Adrenal gland (tissue), 5 donors: ENCODE measurements around the gene CNTN4.

ENCODE experiments used
- POLR2A ChIP-seq, 2 donors: fragments of 450-650 bp; IDR thresholded peaks; one replicate each; pipeline ENCODE4 v1.6.1; 2017; ENCODE audit warnings: antibody characterized with exemption in 2 of 2, mild to moderate bottlenecking in 2 of 2, moderate library complexity in 1 of 2
- TF ChIP-seq, protein P1 (sequence below), 6 experiments: fragments of 450-650 bp in 4 of 6; fragments of 200-600 bp in 2 of 6; sonication (generic) in 1 of 6; IDR thresholded peaks; 1 replicate in 5 of 6; 2 replicates in 1 of 6; pipeline versions ENCODE4 v1.5.1 to v1.8.0; 2016 to 2021; ENCODE audit warnings: antibody characterized with exemption in 6 of 6, mild to moderate bottlenecking in 2 of 6, moderate library complexity in 1 of 6
- donor health status: DM: no; HTN: no; CAD: no.

DNA sequence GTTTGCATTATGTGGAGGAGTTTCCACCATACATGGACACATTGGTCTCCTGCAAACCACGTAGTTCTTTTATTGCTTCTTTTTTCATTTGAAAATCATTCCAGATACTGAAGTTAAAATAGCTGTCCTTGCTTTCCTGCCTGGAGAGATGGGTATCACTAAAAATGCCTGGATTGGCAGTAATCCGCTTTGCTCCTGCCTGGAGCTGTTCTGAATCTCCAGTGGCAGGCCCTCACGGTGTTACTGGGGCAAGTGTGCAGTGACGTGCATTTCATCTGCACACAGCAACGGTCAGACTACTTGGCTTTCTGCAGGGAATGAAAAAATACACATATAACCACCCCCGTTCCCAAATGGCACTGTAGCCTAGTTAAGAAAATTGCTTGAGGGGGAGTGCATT, 738.6 kb downstream of the CNTN4 start:
- TF ChIP-seq, protein P1, sequence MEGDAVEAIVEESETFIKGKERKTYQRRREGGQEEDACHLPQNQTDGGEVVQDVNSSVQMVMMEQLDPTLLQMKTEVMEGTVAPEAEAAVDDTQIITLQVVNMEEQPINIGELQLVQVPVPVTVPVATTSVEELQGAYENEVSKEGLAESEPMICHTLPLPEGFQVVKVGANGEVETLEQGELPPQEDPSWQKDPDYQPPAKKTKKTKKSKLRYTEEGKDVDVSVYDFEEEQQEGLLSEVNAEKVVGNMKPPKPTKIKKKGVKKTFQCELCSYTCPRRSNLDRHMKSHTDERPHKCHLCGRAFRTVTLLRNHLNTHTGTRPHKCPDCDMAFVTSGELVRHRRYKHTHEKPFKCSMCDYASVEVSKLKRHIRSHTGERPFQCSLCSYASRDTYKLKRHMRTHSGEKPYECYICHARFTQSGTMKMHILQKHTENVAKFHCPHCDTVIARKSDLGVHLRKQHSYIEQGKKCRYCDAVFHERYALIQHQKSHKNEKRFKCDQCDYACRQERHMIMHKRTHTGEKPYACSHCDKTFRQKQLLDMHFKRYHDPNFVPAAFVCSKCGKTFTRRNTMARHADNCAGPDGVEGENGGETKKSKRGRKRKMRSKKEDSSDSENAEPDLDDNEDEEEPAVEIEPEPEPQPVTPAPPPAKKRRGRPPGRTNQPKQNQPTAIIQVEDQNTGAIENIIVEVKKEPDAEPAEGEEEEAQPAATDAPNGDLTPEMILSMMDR (IDR thresholded peaks at IDR 0.05): no peak
- no peak for TF ChIP-seq POLR2A (IDR thresholded peaks at IDR 0.05)
